GM12878 (cell line): Measurements from ENCODE around the gene DPP9. TPM values are rescaled to one million over a fixed set of nuclear protein-coding genes. Genes with fewer than 3 reads are reported as not detected.
"Not testable (repeated sequence)": the region's sequence is repeated elsewhere in the genome, so short reads cannot be mapped to it uniquely, and the experiment has no call there.

Experiments
- ATAC-seq: fragments of 200-7000 bp; cut with Tn5 transposase; 3 replicates; pipeline ENCODE4 v1.9.1; 2020; ENCODE audit warnings: mild to moderate bottlenecking, moderate library complexity
- BruUV-seq: library from RNA; stranded (reverse); fragments of 400-500 nt; replicated peaks from 2 replicates; lab custom pipeline; 2021; lab: Mats Ljungman, UMichigan
- CTCF ChIA-PET: fragments of 300-600 bp; sonication (Branson Sonifier 250); formaldehyde crosslinking; extraction: SDS; loops from one replicate; lab custom pipeline; 2021; ENCODE audit warnings: inconsistent platforms; lab: Yijun Ruan, JAX
- POLR2A ChIA-PET: fragments of 350-600 bp; formaldehyde crosslinking; extraction: SDS; loops from one replicate; lab custom pipeline; 2021; ENCODE audit warnings: inconsistent platforms; lab: Charles Lee
- RAD21 ChIA-PET: fragments of 300-600 bp; sonication (Branson Sonifier 250); formaldehyde crosslinking; loops from one replicate; lab custom pipeline; 2023; ENCODE audit warnings: antibody characterized with exemption; ENCODE audit not compliant: unreplicated experiment; lab: Charles Lee
- SMC1A ChIA-PET: fragments of 300-600 bp; sonication (Branson Sonifier 250); formaldehyde crosslinking; loops from one replicate; lab custom pipeline; 2023; ENCODE audit not compliant: unreplicated experiment, uncharacterized antibody; lab: Charles Lee
- DNase-seq: peaks from one replicate; pipeline ENCODE4 v3.0.0-alpha.2; 2011; ENCODE audit warnings: low read depth, low spot score
- FAIRE-seq: peaks from 3 replicates; lab custom pipeline; 2011; peaks lifted over from hg19 to GRCh38; lab: Jason Lieb, UNC
- H2AFZ ChIP-seq: 2 replicates; pipeline ENCODE4 v1.6.0; 2011; ENCODE audit warnings: low read depth, low read length, control low read depth; ENCODE audit not compliant: control insufficient read depth
- H3K27ac ChIP-seq: 2 replicates; pipeline ENCODE4 v1.5.1; 2011; ENCODE audit warnings: control low read depth; ENCODE audit not compliant: control insufficient read depth, insufficient read depth
- H3K27me3 ChIP-seq, 2 experiments: replicated peaks in 1 of 2; 2 replicates each; pipeline versions ENCODE4 v1.6.0 to v1.6.1; 2011; ENCODE audit warnings: low read length in 1 of 2; ENCODE audit not compliant: control insufficient read depth in 2 of 2, insufficient read depth in 2 of 2
- H3K36me3 ChIP-seq, 2 experiments: 2 replicates each; pipeline ENCODE4 v1.5.1; 2011; ENCODE audit warnings: low read length in 1 of 2; ENCODE audit not compliant: control insufficient read depth in 2 of 2, insufficient read depth in 2 of 2
- H3K4me1 ChIP-seq: 2 replicates; pipeline ENCODE4 v1.6.1; 2011; ENCODE audit warnings: mild to moderate bottlenecking, low read length, moderate library complexity, mixed read lengths; ENCODE audit not compliant: control insufficient read depth, insufficient read depth
- H3K4me2 ChIP-seq: 2 replicates; pipeline ENCODE4 v1.6.0; 2011; ENCODE audit warnings: control low read depth; ENCODE audit not compliant: control insufficient read depth, insufficient read depth
- H3K4me3 ChIP-seq: fragments of 200-600 bp; sonication (generic); 2 replicates; pipeline ENCODE4 v1.5.1; 2016
- H3K79me2 ChIP-seq: 2 replicates; pipeline ENCODE4 v1.6.0; 2011; ENCODE audit warnings: low read length; ENCODE audit not compliant: control insufficient read depth, insufficient read depth
- H3K9ac ChIP-seq: 2 replicates; pipeline ENCODE4 v1.8.0; 2011; ENCODE audit warnings: low read length, control low read depth, mixed read lengths; ENCODE audit not compliant: control insufficient read depth, insufficient read depth
- H3K9me3 ChIP-seq: replicated peaks from 3 replicates; pipeline ENCODE4 v1.5.1; 2011; ENCODE audit warnings: mild to moderate bottlenecking, low read length; ENCODE audit not compliant: control insufficient read depth, insufficient read depth
- H4K20me1 ChIP-seq: 2 replicates; pipeline ENCODE4 v1.6.0; 2011; ENCODE audit not compliant: control insufficient read depth, insufficient read depth
- POLR2A ChIP-seq: IDR thresholded peaks from 2 replicates; pipeline ENCODE4 v1.6.1; 2011; ENCODE audit warnings: low read depth, mild to moderate bottlenecking, low read length
- WGBS: methylation state at CpG from one replicate; pipeline ENCODE4 v1.1.6; 2016; ENCODE audit warnings: low lambda C conversion rate; ENCODE audit not compliant: insufficient replicate concordance, insufficient coverage; ENCODE audit errors: missing lambda C conversion rate; 5-methylcytosine and 5-hydroxymethylcytosine counted together
- in situ Hi-C: fragments of 300-500 bp; cut with MboI; formaldehyde crosslinking; loops from 9 replicates; pipeline ENCODE4 v1.14.3; 2018; ENCODE audit warnings: mixed read lengths
- intact Hi-C: fragments of 100-400 bp; cut with micrococcal nuclease; formaldehyde crosslinking; loops from one replicate; pipeline ENCODE4 v1.14.2; 2022; ENCODE audit not compliant: unreplicated experiment
- polyA plus RNA-seq, 11 experiments: library from polyadenylated mRNA; depleted of rRNA in 4 of 11; unstranded in 6 of 11; stranded (reverse) in 5 of 11; fragments of >200 nt; fragmentation: Nextera tagmentation in 4 of 11; fragmentation: Illumina TruSeq in 1 of 11; extraction: Ambion mirVana in 4 of 11; extraction: Trizol in 1 of 11; gene quantifications; 1 replicate in 1 of 11; 2 replicates in 10 of 11; pipeline versions ENCODE4 v1.2.1 to v1.2.3, GENCODE V29; 2011 to 2016; ENCODE audit warnings: inconsistent platforms in 2 of 11, missing spikeins in 2 of 11, low read depth in 1 of 11
- total RNA-seq, 4 experiments: library from RNA; depleted of rRNA in 3 of 4; stranded (reverse); fragments of >200 nt in 3 of 4; fragmentation: Illumina TruSeq in 1 of 4; extraction: Trizol in 1 of 4; gene quantifications; 2 replicates each; pipeline versions ENCODE4 v1.2.1 to v1.2.3, GENCODE V29; 2013 to 2021
- TF ChIP-seq, protein P1 (sequence below): fragments of 450-650 bp; IDR thresholded peaks from 2 replicates; pipeline ENCODE4 v1.6.1; 2017; ENCODE audit warnings: mild to moderate bottlenecking, low read depth, inconsistent platforms; ENCODE audit not compliant: poor library complexity, severe bottlenecking
- TF ChIP-seq, protein P2 (sequence below): fragments of 450-650 bp; IDR thresholded peaks from 2 replicates; pipeline ENCODE4 v1.6.1; 2016; ENCODE audit warnings: mild to moderate bottlenecking, moderate library complexity, borderline replicate concordance

The DPP9 gene
- total and polyA plus RNA-seq, 10 of the 15 experiments (the other 5 are each of a cell fraction or from before 2014, with no cell fraction given), result 0.64 to 58.6 (median 27.6) TPM

DNA sequence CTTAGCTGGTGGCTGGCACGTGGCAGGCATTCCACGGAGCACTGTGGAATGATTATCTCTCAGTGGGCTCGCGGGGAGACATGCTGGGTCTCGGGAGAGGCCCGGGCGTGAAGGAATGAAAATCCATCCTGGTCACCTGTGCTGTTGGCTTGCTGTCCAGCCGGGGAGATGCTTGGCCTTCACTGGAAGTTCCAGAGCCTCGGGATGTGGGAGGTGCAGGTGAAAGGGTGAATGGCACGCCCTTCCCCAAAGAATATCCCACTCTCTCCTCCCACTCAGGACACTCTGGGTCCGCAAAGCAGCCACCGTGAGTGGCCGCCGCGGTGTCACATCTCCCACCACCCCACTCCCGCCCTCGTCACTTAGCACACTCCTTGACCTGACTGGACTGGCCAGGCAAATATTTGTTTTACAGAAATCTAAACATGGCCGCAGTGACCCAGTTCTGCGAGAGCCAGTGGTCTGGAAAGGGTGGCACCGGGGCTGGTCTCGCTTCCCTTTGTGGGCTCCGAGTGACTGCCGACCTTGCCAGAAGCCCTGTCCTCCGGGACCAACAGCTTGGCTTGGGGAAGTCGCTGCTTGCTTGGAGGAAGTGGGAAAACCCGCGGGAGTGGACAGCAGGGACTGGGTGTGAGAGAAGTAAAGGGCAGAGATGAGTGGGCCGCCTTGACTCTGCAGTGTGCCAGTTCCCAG, 8.0 kb downstream of the DPP9 start:
- FAIRE-seq (no peak), ATAC-seq (no peak)
- Histone ChIP-seq H3K4me3 (no peak overlapping the region), H3K9me3 (no peaks in the 10 kb centered on the region), H3K36me3 (peaks cover 23 to 49% of the 10 kb centered on the region in 2 experiments), H3K9ac (no peak overlapping the region), H3K4me2 (no peak overlapping the region)
- POLR2A ChIA-PET, result no interaction called here
- SMC1A ChIA-PET, result no interaction called here
- 86% methylated on average over 28 of the region's 28 CpGs for WGBS
- in situ Hi-C loops, result no loop called here
- peak; percentile 31; the same call in 1 of the 2 replicates for TF ChIP-seq POLR2A
- TF ChIP-seq, protein P1, sequence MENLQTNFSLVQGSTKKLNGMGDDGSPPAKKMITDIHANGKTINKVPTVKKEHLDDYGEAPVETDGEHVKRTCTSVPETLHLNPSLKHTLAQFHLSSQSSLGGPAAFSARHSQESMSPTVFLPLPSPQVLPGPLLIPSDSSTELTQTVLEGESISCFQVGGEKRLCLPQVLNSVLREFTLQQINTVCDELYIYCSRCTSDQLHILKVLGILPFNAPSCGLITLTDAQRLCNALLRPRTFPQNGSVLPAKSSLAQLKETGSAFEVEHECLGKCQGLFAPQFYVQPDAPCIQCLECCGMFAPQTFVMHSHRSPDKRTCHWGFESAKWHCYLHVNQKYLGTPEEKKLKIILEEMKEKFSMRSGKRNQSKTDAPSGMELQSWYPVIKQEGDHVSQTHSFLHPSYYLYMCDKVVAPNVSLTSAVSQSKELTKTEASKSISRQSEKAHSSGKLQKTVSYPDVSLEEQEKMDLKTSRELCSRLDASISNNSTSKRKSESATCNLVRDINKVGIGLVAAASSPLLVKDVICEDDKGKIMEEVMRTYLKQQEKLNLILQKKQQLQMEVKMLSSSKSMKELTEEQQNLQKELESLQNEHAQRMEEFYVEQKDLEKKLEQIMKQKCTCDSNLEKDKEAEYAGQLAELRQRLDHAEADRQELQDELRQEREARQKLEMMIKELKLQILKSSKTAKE, result no peak
- TF ChIP-seq, protein P2, sequence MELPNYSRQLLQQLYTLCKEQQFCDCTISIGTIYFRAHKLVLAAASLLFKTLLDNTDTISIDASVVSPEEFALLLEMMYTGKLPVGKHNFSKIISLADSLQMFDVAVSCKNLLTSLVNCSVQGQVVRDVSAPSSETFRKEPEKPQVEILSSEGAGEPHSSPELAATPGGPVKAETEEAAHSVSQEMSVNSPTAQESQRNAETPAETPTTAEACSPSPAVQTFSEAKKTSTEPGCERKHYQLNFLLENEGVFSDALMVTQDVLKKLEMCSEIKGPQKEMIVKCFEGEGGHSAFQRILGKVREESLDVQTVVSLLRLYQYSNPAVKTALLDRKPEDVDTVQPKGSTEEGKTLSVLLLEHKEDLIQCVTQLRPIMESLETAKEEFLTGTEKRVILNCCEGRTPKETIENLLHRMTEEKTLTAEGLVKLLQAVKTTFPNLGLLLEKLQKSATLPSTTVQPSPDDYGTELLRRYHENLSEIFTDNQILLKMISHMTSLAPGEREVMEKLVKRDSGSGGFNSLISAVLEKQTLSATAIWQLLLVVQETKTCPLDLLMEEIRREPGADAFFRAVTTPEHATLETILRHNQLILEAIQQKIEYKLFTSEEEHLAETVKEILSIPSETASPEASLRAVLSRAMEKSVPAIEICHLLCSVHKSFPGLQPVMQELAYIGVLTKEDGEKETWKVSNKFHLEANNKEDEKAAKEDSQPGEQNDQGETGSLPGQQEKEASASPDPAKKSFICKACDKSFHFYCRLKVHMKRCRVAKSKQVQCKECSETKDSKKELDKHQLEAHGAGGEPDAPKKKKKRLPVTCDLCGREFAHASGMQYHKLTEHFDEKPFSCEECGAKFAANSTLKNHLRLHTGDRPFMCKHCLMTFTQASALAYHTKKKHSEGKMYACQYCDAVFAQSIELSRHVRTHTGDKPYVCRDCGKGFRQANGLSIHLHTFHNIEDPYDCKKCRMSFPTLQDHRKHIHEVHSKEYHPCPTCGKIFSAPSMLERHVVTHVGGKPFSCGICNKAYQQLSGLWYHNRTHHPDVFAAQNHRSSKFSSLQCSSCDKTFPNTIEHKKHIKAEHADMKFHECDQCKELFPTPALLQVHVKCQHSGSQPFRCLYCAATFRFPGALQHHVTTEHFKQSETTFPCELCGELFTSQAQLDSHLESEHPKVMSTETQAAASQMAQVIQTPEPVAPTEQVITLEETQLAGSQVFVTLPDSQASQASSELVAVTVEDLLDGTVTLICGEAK, result no peak
- TF ChIP-seq, all 136 proteins: peak for 1
- Histone ChIP-seq H3K27ac (no peak overlapping the region), H4K20me1 (no peaks in the 10 kb centered on the region; the same call in 1 of the 2 replicates), H2AFZ (no peak overlapping the region), H3K79me2 (peaks cover 12% of the 10 kb centered on the region), H3K27me3 (no peaks in the 10 kb centered on the region), H3K4me1 (peaks cover 8% of the 10 kb centered on the region)
- RAD21 ChIA-PET, result no interaction called here
- intact Hi-C loops, result no loop called here
- no TSS peak for BruUV-seq
- CTCF ChIA-PET, result no interaction called here
- no peak for DNase-seq

DNA sequence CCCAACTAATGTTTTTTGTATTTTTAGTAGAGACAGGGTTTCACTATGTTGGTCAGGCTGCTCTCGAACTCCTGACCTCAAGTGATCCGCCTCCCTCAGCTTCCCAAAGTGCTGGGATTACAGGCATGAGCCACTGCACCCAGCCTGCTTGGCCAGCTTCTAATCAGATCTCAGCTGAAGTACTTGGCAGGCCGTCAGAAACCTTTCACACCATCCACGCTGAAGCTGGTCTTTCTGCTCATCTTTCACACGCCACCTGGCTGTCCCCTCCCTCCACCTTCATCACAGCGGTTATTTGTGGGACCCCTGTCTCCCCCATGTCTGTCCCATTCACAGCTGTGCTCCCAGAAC, 8.5 kb downstream of the DPP9 start:
- FAIRE-seq, H4K20me1 ChIP-seq, BruUV-seq, SMC1A ChIA-PET, CTCF ChIA-PET, DNase-seq, H3K4me2 ChIP-seq, H3K4me3 ChIP-seq, ATAC-seq, RAD21 ChIA-PET, H2AFZ ChIP-seq, intact Hi-C loops, H3K9me3 ChIP-seq, H3K27ac ChIP-seq, in situ Hi-C loops, H3K79me2 ChIP-seq, H3K9ac ChIP-seq, POLR2A ChIA-PET, H3K27me3 ChIP-seq: not testable (repeated sequence)
- Histone ChIP-seq H3K4me1 (peaks cover 12% of the 10 kb centered on the region), H3K36me3 (peaks cover 23 to 52% of the 10 kb centered on the region in 2 experiments)
- WGBS, result 87% methylated on average over 6 of the region's 6 CpGs
